Measurements from ENCODE around the gene GNG11.
"Not testable (repeated sequence)": the region's sequence is repeated elsewhere in the genome, so short reads cannot be mapped to it uniquely, and the experiment has no call there.

Gene GNG11

GRCh38 chr7:93911661-93912060 is 9.9 kb upstream of the GNG11 start:
- DNase-seq (ENCODE audit: low spot score), result not testable (repeated sequence)

DNA sequence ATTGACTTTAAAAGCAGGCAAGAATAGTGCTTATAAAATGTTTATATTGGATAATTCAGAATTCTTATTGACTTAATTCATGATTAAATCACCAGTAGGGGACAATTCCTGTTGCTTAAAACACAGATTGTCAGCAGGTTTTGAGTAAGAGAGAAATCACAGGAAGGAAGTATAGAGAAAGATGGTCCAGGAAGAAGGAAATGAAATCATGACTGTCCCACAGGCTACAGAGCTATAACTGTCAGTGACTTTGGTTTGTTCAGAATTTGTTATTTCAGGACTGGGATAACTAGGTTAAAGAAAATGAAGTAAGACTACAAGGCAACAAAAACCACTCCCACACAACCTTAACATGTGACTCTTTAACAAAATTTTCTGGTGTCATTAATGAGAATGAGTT is 8.3 kb upstream of the GNG11 start:
- no peak for DNase-seq (ENCODE audit: low spot score)

DNA sequence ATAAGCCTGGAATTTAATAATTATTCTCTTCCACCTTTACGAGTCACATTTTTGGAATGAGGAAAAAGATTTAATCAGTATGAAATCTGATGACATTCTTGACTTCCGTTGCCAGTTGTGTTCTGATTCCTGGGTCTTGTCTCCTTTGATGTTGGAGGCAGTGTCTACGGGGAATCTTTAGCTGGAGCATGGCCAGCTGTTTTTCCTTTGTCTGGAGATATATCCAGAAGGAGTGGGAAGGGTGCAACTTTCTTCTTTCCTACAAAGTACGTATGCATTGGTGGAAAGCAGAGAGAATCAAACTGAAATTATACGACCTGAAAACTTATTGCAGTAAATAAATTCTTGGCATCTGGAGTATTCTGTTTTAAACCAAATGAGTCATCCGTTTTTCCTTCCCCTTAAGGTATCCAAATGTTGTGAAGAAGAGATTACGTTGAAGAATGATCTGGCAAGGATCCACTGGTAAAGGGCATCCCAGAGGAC is 6.9 kb upstream of the GNG11 start:
- DNase-seq (ENCODE audit: low spot score), result no peak

DNA sequence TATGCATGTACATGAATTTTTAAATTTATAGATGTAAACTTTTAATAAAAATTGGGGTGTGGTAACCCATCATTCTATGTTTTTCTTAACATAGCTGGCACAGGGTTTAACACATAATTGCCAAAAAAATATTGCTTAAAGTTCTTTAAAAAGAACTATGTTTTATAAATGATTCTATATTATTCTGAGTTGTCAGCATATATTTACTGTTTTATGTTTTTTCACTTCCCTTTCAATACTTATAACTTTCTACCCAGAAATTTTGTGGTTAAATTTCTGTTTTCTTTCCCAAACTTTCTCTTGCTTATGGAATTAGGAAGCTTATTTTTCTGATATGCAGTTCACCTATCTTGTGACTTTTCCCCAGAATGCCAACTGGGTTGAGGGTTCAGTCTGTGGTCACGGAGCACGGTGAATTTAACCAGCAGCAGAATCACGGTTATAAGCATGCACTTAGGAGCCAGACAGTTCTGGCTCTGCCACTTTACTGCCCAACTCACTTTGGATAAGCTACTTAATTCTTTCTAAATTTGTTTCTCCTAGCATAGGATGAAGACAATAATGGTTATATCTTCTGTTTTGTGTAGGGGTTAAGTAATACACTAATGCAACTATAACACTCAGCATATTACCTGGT is 6.2 kb upstream of the GNG11 start:
- DNase-seq (ENCODE audit: low spot score), result not testable (repeated sequence)

DNA sequence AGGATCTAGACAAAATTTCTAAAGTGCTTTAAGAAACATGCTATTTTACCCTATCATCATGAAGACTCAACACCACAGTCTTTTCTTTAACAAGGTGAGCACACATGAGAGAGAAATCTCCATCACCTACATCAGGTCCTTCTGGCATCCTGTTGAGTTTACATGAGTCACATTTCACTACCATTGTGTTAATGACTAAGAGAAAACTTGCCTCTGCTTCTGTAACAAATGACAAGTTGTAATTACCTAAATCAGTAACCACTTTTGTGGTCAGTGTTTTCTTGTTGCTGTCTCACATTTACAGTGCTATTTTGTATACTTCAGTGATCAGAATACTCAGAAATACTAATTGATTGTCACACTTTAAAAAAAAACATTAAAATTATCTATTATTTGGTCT is 5.6 kb upstream of the GNG11 start:
- DNase-seq (ENCODE audit: low spot score), result not testable (repeated sequence)

DNA sequence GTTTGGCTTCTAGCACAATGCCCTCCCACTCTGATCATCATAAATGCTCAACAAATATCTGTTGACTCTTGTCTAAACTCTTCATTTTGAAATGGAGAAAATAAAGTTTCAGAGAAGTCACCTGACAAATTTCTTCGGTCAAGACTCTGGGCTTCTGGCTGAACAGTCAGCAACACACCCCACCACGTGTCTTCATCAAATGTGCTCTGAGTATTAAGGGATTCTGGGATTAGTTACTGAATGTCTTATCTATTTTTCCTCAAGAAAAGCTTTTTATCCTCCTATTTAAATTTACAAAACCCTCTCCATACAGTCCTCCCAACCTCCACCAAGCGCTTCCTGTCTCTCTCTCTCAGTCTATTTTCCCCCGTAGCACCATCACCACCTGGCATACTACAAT is 5.2 kb upstream of the GNG11 start:
- not testable (repeated sequence) for DNase-seq (ENCODE audit: low spot score)

GRCh38 chr7:93920496-93921182 is 896 bp upstream of the GNG11 start:
- DNase-seq (ENCODE audit: low spot score), result no peak

DNA sequence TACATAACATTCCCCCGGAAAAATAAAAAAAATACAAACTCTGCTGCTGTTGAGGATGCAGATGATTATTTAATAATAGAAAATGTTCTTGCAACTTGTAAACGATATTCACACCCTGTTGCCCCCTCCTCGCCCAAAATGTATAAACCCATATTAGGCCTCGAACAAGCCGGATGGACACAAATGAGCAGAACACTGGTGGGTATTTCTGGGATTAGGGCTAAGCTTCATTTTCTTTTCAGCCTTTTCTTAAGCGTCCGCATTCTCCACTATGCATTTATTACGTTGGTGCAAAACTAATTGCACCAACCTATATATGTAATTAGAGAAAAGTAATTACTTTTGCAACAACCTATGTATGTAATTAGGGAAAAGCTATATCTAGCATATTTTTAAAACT is 349 bp upstream of the GNG11 start:
- no peak for DNase-seq (ENCODE audit: low spot score)

GRCh38 chr7:93923296-93923695 is 1.8 kb downstream of the GNG11 start:
- DNase-seq (ENCODE audit: low spot score), result no peak

GRCh38 chr7:93923942-93924341 is 2.4 kb downstream of the GNG11 start:
- DNase-seq (ENCODE audit: low spot score), result no peak

DNA sequence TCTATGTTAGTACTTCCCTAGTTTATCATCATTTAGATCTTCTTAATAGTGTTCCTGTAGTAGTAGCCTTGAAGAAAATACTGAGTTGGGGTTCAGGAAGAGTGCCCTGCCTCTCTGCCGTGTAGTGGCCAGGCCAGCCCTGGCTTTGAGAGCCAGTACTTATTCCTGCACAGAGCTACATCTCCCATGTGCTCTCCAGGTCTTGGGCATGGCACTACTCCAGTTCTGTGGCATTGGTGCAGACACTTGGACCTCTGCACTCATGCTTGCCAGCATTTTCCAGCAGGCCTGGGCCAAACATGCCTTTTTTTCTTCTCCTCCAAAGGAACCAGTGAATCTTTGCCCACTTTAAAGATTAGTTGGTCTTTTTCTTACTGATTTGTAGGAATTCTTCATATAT is 5.3 kb downstream of the GNG11 start:
- no peak for DNase-seq (ENCODE audit: low spot score)

GRCh38 chr7:93927585-93927984 is 6.0 kb downstream of the GNG11 start:
- DNase-seq (ENCODE audit: low spot score), result no peak

- no peak for DNase-seq (ENCODE audit: low spot score)
These were observed 10.1 kb downstream of the GNG11 start for GRCh38 chr7:93931655-93932054.

DNA sequence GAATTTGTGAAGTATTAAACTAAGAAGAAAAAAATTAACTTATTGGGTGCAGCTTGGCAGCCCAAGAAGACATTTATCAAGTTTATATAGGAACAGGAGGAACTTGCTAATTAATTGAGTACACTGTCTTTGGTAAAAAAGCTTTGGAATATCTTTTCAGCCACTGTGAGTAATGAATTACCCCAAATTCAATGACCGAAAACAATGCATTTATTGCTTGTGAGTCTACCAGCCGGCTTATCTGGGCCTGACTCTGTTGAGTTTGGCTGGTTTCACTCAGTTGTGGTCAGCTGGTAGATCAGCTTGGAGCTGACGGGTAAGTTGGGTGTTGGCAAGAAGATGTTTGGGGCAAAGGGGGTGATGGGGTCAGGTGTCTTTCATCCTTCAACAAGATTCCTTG is 11.6 kb downstream of the GNG11 start:
- no peak for DNase-seq (ENCODE audit: low spot score)

DNA sequence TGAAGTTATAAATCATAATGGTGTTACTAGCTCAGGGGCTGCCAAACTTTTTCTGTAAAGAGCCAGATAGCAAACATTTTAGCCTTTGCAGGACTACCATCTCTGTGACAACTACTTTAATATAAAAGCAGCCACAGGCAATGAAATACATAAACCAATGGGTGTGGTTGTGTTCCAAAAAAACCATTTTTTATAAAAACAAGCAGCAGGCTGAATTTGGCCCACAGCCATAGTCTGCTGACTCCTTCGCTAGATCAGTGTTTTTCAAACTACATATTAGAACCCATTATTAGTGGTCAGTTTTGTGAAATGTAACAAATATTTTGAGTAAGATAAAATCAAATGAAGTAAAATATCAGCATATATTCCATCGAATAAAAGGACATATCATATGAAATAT is 13.6 kb downstream of the GNG11 start:
- no peak for DNase-seq (ENCODE audit: low spot score)

- DNase-seq (ENCODE audit: low spot score), result no peak
These were observed 16.3 kb downstream of the GNG11 start for GRCh38 chr7:93937818-93938217.

DNA sequence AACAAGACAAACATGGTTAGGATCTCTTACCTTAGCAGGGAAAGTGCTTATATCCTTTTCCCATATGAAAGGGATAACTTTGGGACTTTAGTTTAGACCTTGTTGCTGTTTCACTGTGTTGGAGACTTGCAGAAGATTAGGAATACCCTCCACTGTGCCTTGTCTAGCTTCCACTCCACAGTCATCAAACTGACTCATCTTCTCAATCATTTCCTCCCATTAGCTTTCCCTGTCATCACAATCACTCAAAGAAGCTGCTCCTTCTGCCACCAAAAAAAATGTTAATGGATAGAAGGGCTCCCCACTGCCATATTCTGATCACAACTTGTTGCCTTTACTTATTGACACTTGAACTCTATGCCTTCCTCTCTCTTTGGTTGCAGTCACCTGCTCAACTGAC is 16.8 kb downstream of the GNG11 start:
- no peak for DNase-seq (ENCODE audit: low spot score)

- no peak for DNase-seq (ENCODE audit: low spot score)
These were observed 20.4 kb downstream of the GNG11 start for GRCh38 chr7:93941945-93942344.

DNA sequence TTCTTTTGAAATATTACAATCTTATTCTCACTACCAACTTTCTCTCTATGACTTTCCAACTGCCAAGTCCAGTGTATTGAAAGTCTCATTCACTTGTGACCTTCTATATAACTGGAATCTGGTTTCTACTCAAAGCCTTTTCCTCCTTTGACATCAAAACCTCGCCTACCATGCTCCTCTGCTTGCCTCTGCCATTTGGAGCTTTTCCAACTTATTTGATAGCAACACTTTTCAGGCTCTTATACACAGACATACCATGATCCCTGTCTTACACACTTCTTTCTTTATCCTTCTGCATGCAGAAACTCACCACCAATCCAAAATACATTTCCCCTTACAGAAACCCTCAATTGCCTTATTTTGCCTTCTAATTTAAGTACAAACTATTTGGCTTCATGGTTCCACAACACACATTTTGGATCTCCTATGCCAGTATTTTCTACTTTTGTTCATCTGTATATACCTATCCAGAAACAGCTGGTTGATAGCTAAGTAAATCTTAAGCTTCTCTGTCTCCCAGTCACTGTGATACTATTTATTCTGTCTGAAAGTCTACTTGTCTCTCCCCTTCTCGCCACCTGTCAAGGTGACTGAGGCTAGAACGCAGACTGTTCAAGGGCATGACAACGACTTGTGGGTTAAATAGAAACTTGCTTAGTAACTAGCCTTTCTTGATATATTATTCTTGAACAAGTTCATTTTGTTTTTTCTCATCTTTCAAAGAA is 22.4 kb downstream of the GNG11 start:
- DNase-seq (ENCODE audit: low spot score), result no peak

- no peak for DNase-seq (ENCODE audit: low spot score)
These were observed 23.1 kb downstream of the GNG11 start for GRCh38 chr7:93944673-93945072.

GRCh38 chr7:93945083-93945482 is 23.5 kb downstream of the GNG11 start:
- no peak for DNase-seq (ENCODE audit: low spot score)

- DNase-seq (ENCODE audit: low spot score), result no peak
These were observed 24.4 kb downstream of the GNG11 start for GRCh38 chr7:93945756-93946535.

All from HuH-7.5 (cell line).